ENCODE results near the gene RACK1. TPM values are rescaled to one million over a fixed set of nuclear protein-coding genes. Genes with fewer than 3 reads are reported as not detected.

RACK1 gene
- total RNA-seq, 1 experiment from 2014 or later: 2,552 TPM

DNA sequence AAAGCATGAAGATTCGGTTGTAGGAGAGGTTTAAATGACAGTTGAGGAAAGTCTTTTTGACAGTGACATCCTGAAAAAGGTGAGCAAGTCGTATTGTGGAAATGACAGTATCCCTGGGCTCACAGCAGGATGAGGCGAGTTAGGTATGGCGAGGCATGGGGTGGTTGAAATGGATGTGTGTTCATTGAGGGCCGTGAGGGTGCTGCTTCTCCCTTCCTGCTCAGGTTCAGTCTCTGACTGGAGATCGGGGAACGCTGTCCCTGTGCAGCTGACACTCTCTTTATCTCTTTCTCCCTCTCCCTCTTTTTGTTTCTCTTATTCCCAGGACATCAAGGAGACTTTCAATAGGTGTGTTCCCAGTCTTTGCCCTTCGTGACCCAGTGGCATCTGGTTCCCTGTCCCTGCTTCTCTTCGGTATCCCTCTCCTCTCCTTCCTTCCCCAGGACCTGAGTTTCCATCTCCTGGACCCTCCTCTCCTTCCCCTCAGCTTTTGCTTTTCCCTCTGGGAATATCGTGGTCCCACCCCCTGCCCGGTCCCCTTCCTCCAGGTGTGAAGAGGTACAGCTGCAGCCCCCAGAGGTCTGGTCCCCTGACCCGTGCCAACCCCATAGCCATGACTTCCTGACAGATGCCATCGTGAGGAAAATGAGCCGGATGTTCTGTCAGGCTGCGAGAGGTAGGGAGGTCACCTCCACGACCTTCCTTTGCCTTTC is 10.5 kb downstream of the RACK1 start:
- Histone ChIP-seq H2AK5ac (ENCODE audit: insufficient read length, low read length) (no peak overlapping the region), H3K56ac (ENCODE audit: insufficient read length, low read depth, low read length) (no peak overlapping the region), H3T11ph (ENCODE audit: low read length) (no peak overlapping the region), H4K5ac (ENCODE audit: insufficient read length, low read depth, low read length) (no peak overlapping the region), H4K20me1 (ENCODE audit: control insufficient read depth, insufficient read depth, insufficient read length) (no peaks in the 10 kb centered on the region), H4K8ac (replicated peaks; ENCODE audit: insufficient read length, low read depth, low read length) (no peak overlapping the region), H3K79me2 (ENCODE audit: insufficient read depth, low read length) (no peaks in the 10 kb centered on the region), H2BK120ac (ENCODE audit: low read depth, low read length, poor library complexity, severe bottlenecking) (no peak overlapping the region), H2BK15ac (ENCODE audit: low read depth, low read length) (no peak overlapping the region), H3K9ac (ENCODE audit: extremely low read depth, insufficient read length, low read length) (no peak overlapping the region), H2BK12ac (ENCODE audit: insufficient read length, low read depth, low read length) (no peak overlapping the region), H3K23ac (ENCODE audit: insufficient read length, low read depth, low read length) (no peak overlapping the region), H3K79me1 (ENCODE audit: insufficient read depth, low read depth, low read length, poor library complexity, severe bottlenecking) (no peaks in the 10 kb centered on the region), H3K9me3 (ENCODE audit: control insufficient read depth, low read depth, low read length) (no peaks in the 10 kb centered on the region), H3K4me1 (ENCODE audit: insufficient read depth, low read length) (no peaks in the 10 kb centered on the region), H3K18ac (ENCODE audit: insufficient read length, low read depth, low read length) (no peak overlapping the region), H3K23me2 (ENCODE audit: insufficient read length, low read depth, low read length, poor library complexity, severe bottlenecking) (no peaks in the 10 kb centered on the region), H3K4ac (ENCODE audit: low read depth, low read length) (no peak overlapping the region), H3K27me3 (ENCODE audit: insufficient read depth, low read length) (no peaks in the 10 kb centered on the region), H2BK20ac (ENCODE audit: low read depth, low read length, poor library complexity, severe bottlenecking) (no peak overlapping the region), H3K27ac (ENCODE audit: insufficient read length, low read depth, low read length) (no peak overlapping the region), H3K4me2 (ENCODE audit: insufficient read depth, insufficient read length, low read length) (no peak overlapping the region), H2BK5ac (ENCODE audit: insufficient read length, low read length) (no peak overlapping the region), H4K91ac (ENCODE audit: insufficient read length, low read depth, low read length) (no peak overlapping the region), H3K14ac (ENCODE audit: insufficient read depth, low read length) (no peak overlapping the region), H2AFZ (ENCODE audit: low read length) (no peak overlapping the region)
- peak overlapping the region in 1 of 2 experiments; percentile 31; a peak in 1 of 5 replicates for H3K4me3 Mint-ChIP-seq
- no peak for DNase-seq
- H3K4me1 Mint-ChIP-seq: peaks cover 0 to 10% of the 10 kb centered on the region in 2 experiments; a peak in 1 of 4 replicates
- no CpG with 5 or more reads among the region's 16 CpGs for WGBS (ENCODE audit: extremely low coverage, insufficient read length, low lambda C conversion rate)
- TF ChIP-seq, protein P1, sequence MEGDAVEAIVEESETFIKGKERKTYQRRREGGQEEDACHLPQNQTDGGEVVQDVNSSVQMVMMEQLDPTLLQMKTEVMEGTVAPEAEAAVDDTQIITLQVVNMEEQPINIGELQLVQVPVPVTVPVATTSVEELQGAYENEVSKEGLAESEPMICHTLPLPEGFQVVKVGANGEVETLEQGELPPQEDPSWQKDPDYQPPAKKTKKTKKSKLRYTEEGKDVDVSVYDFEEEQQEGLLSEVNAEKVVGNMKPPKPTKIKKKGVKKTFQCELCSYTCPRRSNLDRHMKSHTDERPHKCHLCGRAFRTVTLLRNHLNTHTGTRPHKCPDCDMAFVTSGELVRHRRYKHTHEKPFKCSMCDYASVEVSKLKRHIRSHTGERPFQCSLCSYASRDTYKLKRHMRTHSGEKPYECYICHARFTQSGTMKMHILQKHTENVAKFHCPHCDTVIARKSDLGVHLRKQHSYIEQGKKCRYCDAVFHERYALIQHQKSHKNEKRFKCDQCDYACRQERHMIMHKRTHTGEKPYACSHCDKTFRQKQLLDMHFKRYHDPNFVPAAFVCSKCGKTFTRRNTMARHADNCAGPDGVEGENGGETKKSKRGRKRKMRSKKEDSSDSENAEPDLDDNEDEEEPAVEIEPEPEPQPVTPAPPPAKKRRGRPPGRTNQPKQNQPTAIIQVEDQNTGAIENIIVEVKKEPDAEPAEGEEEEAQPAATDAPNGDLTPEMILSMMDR (conservative IDR thresholded peaks at IDR 0.05): no peak
- no peaks in the 10 kb centered on the region for H3K9me3 Mint-ChIP-seq
- no peaks in the 10 kb centered on the region; the same call in 1 of the 2 replicates for H3K27me3 Mint-ChIP-seq (ENCODE audit: low read depth)
- peaks cover 34 to 80% (median 55%) of the 10 kb centered on the region in 3 experiments for H3K36me3 Mint-ChIP-seq (ENCODE audit: insufficient read depth in 1 of 3, low read depth in 3 of 3)
- H3K27ac Mint-ChIP-seq: peak overlapping the region; percentile 24 to 66 (median 66); a peak in 5 of 7 replicates

Measured in H9 (cell line).